Measurements from ENCODE around the gene OSBPL10.

- TF ChIP-seq, protein P1, sequence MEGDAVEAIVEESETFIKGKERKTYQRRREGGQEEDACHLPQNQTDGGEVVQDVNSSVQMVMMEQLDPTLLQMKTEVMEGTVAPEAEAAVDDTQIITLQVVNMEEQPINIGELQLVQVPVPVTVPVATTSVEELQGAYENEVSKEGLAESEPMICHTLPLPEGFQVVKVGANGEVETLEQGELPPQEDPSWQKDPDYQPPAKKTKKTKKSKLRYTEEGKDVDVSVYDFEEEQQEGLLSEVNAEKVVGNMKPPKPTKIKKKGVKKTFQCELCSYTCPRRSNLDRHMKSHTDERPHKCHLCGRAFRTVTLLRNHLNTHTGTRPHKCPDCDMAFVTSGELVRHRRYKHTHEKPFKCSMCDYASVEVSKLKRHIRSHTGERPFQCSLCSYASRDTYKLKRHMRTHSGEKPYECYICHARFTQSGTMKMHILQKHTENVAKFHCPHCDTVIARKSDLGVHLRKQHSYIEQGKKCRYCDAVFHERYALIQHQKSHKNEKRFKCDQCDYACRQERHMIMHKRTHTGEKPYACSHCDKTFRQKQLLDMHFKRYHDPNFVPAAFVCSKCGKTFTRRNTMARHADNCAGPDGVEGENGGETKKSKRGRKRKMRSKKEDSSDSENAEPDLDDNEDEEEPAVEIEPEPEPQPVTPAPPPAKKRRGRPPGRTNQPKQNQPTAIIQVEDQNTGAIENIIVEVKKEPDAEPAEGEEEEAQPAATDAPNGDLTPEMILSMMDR (conservative IDR thresholded peaks at IDR 0.05; ENCODE audit: low read length), result no peak
- no peak for TF ChIP-seq EZH2phosphoT487 (IDR thresholded peaks at IDR 0.05; ENCODE audit: borderline replicate concordance)
Measured at GRCh38 chr3:31724116-31724515, 256.9 kb downstream of the OSBPL10 start.

Measured in Loucy (cell line).